Measurements from ENCODE around the gene FBP2. TPM values are rescaled to one million over a fixed set of nuclear protein-coding genes. Genes with fewer than 3 reads are reported as not detected.

FBP2 gene
- total and polyA plus RNA-seq, 2 experiments from 2014 or later = not detected

DNA sequence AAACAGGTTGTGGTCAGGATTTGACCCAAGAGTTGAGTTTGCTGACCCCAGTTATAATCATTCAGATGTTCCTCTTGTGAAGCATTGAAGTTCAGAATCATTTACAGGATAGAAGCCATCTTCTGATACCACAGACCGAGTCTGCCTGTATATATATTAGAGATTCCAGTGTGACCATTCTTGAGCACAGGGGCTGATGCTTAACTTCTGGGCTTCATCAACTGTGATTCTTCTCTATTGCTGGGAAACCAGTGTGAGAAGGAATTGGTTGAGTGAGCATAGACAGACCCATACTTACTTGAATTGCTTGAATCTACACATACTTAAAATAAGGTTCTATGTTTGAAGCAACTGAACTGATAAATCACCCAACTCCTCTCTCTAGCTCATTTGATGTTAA is 66.7 kb downstream of the FBP2 start:
- H3K27me3 ChIP-seq (ENCODE audit: insufficient read depth) = no peaks in the 10 kb centered on the region
- no peaks in the 10 kb centered on the region for H3K36me3 Mint-ChIP-seq (ENCODE audit: low read depth)
- H3K4me3 ChIP-seq = no peak overlapping the region
- H3F3A ChIP-seq (replicated peaks; ENCODE audit: low read depth) = no peaks in the 10 kb centered on the region
- ATAC-seq (no peak), DNase-seq (ENCODE audit: low spot score) (no peak)
- H3K27ac Mint-ChIP-seq = no peak overlapping the region
- H3K79me2 ChIP-seq (replicated peaks; ENCODE audit: insufficient read depth) = no peaks in the 10 kb centered on the region
- H3K4me2 ChIP-seq = no peak overlapping the region
- no peaks in the 10 kb centered on the region for H3K27me3 Mint-ChIP-seq (ENCODE audit: insufficient read depth, low read depth, poor library complexity)
- no peak for TF ChIP-seq EZH2phosphoT487 (IDR thresholded peaks at IDR 0.05; ENCODE audit: unreplicated experiment)
- TF ChIP-seq STAT1 (IDR thresholded peaks at IDR 0.05; ENCODE audit: unreplicated experiment) = no peak
- TF ChIP-seq ZNF331 (CRISPR knock-in tag; IDR thresholded peaks at IDR 0.05; ENCODE audit: low read depth) = no peak
- no peak for TF ChIP-seq CREB1 (CRISPR knock-in tag; IDR thresholded peaks at IDR 0.05; ENCODE audit: low read depth)
- no peak for TF ChIP-seq EZH2 (IDR thresholded peaks at IDR 0.05; ENCODE audit: low read depth, unreplicated experiment)
- TF ChIP-seq, protein P1, sequence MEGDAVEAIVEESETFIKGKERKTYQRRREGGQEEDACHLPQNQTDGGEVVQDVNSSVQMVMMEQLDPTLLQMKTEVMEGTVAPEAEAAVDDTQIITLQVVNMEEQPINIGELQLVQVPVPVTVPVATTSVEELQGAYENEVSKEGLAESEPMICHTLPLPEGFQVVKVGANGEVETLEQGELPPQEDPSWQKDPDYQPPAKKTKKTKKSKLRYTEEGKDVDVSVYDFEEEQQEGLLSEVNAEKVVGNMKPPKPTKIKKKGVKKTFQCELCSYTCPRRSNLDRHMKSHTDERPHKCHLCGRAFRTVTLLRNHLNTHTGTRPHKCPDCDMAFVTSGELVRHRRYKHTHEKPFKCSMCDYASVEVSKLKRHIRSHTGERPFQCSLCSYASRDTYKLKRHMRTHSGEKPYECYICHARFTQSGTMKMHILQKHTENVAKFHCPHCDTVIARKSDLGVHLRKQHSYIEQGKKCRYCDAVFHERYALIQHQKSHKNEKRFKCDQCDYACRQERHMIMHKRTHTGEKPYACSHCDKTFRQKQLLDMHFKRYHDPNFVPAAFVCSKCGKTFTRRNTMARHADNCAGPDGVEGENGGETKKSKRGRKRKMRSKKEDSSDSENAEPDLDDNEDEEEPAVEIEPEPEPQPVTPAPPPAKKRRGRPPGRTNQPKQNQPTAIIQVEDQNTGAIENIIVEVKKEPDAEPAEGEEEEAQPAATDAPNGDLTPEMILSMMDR (conservative IDR thresholded peaks at IDR 0.05; ENCODE audit: low read depth in 2 of 2) = no peak
- TF ChIP-seq ZNF114 (CRISPR knock-in tag; IDR thresholded peaks at IDR 0.05) = no peak
- TF ChIP-seq JUNB (IDR thresholded peaks at IDR 0.05; ENCODE audit: unreplicated experiment) = no peak
- no peaks in the 10 kb centered on the region for H3K9me3 Mint-ChIP-seq
- H3K27ac ChIP-seq (ENCODE audit: low read depth) = no peak overlapping the region
- no peaks in the 10 kb centered on the region; the same call in 1 of the 2 replicates for H4K20me1 ChIP-seq (replicated peaks; ENCODE audit: insufficient read depth)
- H3K9me2 ChIP-seq (ENCODE audit: insufficient read depth) = no peaks in the 10 kb centered on the region
- no peaks in the 10 kb centered on the region for H3K4me1 ChIP-seq (ENCODE audit: insufficient read depth)
- H3K4me1 Mint-ChIP-seq = no peaks in the 10 kb centered on the region
- H2AFZ ChIP-seq = no peak overlapping the region
- H3K36me3 ChIP-seq (ENCODE audit: insufficient read depth) = no peaks in the 10 kb centered on the region
- H3K4me3 Mint-ChIP-seq = no peak overlapping the region

DNA sequence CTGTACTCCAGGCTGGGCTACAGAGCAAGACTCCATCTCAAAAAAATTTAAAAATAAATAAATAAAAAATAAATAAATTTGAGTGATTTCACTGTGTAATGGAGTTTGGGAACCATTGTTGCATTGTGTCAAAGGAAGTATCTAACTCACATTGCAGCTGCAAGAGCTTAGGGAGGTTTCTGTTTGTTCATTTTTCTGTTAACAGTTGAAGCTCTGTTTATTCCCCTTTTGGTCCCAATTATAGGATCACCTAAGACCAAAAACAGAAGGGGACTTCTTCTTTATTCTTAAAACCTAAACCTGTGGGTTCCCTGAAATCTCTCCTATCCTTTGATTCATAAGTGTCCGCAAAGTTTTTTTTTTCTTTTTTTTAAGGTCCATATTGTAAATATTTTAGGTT is 67.4 kb downstream of the FBP2 start:
- Histone ChIP-seq H3F3A (replicated peaks; ENCODE audit: low read depth) (no peaks in the 10 kb centered on the region), H3K27ac (ENCODE audit: low read depth) (no peak overlapping the region), H3K4me1 (ENCODE audit: insufficient read depth) (no peaks in the 10 kb centered on the region), H3K4me3 (no peak overlapping the region), H3K27me3 (ENCODE audit: insufficient read depth) (no peaks in the 10 kb centered on the region), H3K4me2 (no peak overlapping the region), H2AFZ (no peak overlapping the region), H3K9me2 (ENCODE audit: insufficient read depth) (no peaks in the 10 kb centered on the region), H4K20me1 (replicated peaks; ENCODE audit: insufficient read depth) (no peaks in the 10 kb centered on the region; the same call in 1 of the 2 replicates), H3K79me2 (replicated peaks; ENCODE audit: insufficient read depth) (no peaks in the 10 kb centered on the region), H3K36me3 (ENCODE audit: insufficient read depth) (no peaks in the 10 kb centered on the region)
- H3K36me3 Mint-ChIP-seq (ENCODE audit: low read depth) = no peaks in the 10 kb centered on the region
- H3K4me1 Mint-ChIP-seq = no peaks in the 10 kb centered on the region
- DNase-seq (ENCODE audit: low spot score) = no peak
- no peaks in the 10 kb centered on the region for H3K27me3 Mint-ChIP-seq (ENCODE audit: insufficient read depth, low read depth, poor library complexity)
- no peak for ATAC-seq
- H3K27ac Mint-ChIP-seq = no peak overlapping the region
- no peaks in the 10 kb centered on the region; the same call in 2 of the 3 replicates for H3K9me3 Mint-ChIP-seq
- no peak overlapping the region for H3K4me3 Mint-ChIP-seq
- TF ChIP-seq JUNB (IDR thresholded peaks at IDR 0.05; ENCODE audit: unreplicated experiment) (no peak), STAT1 (IDR thresholded peaks at IDR 0.05; ENCODE audit: unreplicated experiment) (no peak), ZNF331 (CRISPR knock-in tag; IDR thresholded peaks at IDR 0.05; ENCODE audit: low read depth) (no peak), NANOG (IDR thresholded peaks at IDR 0.05; ENCODE audit: borderline replicate concordance) (no peak), ZNF114 (CRISPR knock-in tag; IDR thresholded peaks at IDR 0.05) (no peak), EZH2 (IDR thresholded peaks at IDR 0.05; ENCODE audit: low read depth, unreplicated experiment) (no peak)
- TF ChIP-seq, protein P2, sequence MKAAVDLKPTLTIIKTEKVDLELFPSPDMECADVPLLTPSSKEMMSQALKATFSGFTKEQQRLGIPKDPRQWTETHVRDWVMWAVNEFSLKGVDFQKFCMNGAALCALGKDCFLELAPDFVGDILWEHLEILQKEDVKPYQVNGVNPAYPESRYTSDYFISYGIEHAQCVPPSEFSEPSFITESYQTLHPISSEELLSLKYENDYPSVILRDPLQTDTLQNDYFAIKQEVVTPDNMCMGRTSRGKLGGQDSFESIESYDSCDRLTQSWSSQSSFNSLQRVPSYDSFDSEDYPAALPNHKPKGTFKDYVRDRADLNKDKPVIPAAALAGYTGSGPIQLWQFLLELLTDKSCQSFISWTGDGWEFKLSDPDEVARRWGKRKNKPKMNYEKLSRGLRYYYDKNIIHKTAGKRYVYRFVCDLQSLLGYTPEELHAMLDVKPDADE (IDR thresholded peaks at IDR 0.05) = no peak
- TF ChIP-seq, protein P1 (conservative IDR thresholded peaks at IDR 0.05; ENCODE audit: low read depth in 2 of 2) = no peak
